NCI-H1417 (cell line): ENCODE measurements around the gene SCARF1.

Experiments used
- DNase-seq, 3 experiments: peaks; one replicate each; lab custom pipeline; 2025; lab: John Stamatoyannopoulos, UW

Gene SCARF1

DNA sequence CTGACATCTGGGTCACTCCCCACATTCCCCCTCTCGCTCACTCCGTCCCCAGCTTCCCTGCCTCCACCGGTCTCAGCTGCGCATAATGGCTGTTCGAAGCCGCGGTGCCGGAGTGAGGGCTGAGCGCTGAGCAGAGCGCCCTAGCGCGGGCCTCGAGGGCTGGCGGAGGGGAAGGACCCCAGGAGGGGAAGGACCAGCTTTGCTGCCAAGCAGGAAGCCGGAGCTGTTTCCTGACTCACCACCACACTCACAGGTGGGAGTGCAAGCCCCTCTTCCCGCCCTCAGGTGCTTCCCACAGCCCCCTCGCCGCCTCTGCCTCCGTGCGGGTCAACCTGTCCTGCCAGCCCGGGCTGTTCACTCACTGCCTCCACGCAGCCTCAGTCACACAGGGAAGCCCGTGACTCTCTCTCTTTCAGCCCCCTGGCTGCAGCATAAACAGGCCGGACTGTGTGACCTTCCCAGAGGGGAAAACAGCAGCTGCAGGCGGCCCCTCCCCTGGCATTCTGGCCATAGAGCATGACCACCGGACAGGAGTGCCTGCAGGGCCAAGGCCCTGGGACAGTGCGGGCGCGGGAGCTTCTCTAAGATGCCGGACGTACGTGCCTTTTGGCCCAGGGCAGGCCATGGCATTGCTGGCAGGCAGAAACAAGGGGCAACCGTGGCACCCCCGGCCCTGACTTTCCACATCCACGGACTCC is 40.6 kb downstream of the SCARF1 start:
- DNase-seq = no peak

DNA sequence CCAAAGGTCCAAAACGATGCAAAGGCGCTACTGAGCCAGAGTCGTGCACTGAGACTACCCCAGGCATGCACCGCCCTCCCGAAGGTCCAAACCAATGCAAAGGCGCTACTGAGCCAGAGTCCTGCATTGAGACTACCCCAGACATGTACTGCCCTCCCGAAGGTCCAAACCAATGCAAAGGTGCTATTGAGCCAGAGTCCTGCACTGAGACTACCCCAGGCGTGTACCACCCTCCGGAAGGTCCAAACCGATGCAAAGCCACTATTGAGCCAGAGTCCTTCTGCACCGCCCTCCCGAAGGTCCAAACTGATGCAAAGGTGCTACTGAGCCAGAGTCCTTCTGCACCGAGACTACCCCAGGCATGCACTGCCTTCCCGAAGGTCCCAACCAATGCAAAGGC is 44.0 kb downstream of the SCARF1 start:
- no peak for DNase-seq

DNA sequence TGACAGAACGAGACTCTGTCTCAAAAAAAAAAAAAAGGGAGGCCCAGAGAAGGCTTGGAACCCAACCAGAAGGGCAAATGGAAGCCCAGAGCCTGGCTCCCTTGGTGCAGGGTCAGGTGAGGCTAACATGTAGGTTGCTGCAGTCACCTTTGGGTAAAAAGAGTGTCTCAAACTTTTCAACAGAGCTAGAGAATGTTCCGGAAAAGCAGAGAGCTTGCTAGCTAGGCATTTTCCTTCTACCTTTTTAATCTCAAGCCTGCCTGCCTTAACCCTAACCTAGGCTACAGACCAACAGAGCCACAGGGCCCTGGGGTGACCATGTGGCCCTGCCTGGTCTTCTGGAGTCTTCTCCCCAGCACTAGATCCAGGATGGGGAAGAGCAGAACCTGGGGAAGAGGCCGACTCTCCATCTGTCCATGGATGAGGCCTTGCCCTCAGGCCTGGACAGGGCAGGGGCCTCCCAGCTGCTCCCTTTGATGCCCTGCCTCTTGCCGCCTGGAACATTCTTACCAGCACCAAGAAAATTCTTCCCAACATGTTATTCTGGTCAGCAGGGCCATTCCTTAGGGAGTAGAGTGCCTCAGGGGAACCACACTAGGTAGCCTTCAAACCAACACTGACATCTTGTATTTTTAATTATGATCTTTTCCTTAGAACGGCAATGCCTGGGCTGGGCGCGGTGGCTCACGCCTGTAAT is 47.0 kb downstream of the SCARF1 start:
- DNase-seq = no peak

DNA sequence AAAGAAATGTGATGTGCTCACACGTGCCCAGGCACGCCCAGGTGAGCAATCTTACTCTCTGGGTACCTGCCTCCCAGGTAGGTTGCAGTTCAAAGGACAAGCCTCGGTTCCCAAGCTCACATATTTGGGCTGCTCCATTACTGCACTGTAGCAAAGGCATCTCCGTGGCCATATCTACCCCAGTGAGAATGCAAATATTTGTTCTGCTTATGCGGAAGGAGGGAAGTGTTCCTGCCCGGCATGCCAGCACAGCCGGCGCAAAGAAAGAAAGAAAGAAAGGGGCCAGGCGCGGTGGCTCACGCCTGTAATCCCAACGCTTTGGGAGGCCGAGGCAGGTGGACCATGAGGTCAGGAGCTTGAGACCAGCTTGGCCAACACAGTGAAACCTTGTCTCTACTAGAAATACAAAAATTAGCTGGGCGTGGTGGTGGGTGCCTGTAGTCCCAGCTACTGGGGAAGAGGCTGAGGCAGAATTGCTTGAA is 47.6 kb downstream of the SCARF1 start:
- no peak for DNase-seq

DNA sequence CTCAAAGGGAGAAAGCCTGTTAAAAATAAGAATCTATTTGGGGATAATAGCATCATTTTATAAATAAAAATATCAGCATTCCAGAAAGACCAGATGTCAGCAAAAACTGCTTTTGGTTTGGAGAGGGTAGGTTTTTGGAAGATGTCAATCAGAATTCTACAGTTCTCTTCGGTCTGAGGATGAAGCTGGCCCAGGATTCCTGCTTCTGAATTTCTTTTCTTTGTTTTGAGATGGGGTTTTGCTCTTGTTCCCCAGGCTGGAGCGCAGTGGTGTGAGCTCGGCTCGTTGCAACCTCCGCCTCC is 52.0 kb downstream of the SCARF1 start:
- no peak for DNase-seq

DNA sequence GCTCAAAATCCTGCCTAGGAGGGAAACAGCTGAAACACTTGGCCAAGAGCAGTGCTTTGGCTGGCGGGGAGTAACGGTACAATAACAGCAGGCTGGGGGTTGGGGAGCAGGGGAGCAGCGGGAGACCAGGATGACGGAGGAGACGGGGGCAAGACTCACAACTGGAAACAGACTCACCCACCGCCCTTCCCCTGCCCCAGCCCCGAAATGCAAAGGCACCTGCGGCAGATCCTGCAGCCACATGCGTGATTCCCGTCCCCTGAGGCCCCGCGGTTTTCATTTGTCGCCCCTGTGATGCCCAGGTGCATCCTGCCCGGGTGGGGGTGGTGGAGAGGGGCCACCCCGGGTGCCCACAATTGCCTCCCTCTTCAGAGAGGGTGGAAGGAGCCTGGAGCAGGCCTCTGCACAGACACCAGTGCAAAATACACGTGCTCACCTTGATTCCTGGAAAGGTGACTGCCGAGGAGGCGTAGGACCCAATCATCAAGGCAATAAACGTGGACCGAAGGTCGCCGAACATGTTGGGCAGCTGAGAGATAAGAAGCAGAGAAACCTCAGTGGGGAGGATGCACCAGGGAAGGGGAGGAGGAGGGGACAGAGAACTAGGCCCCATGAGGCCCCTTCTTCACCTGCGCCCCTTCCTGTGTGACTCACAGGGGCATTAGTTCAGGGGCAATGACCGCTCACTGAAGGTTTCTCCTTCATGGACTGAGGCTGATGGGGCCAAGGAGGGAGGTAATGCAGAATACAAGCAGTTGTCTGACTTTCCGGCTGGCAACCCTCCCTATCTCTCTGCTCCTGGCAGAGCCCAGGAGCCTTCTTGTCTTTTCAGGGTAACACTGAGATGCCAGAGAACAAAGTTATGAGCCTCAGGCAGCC is 52.5 kb downstream of the SCARF1 start:
- DNase-seq = no peak

DNA sequence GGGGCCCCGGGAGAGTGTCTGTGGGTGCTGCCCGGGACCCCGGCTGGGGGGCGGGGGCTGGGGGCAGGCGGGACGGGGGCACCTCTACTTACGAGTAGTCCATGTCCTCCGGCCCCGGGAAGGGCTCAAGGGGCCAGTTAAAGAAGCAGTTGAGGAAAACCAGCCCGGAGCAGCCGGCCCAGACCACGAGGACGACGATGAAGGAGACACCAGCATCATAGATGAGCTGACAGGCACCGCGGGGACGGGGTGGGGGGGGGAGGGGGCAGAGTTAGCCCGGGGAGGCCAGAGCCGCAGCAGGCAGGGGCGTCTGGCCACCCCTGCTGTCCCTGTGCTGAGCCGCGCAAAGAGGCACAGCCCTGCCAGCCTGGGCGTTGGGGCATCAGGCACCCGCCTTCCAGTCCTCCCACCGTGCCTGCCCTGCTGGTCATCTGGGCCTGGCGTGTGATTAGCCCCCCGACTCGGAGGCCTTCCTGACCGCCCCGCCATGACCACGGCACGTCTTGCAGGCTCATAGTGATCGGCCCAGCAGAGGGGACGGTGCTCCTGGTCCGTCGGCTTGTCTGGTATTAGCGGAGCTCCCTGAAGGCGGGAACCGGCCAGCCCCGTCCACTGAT is 54.0 kb downstream of the SCARF1 start:
- DNase-seq = no peak

DNA sequence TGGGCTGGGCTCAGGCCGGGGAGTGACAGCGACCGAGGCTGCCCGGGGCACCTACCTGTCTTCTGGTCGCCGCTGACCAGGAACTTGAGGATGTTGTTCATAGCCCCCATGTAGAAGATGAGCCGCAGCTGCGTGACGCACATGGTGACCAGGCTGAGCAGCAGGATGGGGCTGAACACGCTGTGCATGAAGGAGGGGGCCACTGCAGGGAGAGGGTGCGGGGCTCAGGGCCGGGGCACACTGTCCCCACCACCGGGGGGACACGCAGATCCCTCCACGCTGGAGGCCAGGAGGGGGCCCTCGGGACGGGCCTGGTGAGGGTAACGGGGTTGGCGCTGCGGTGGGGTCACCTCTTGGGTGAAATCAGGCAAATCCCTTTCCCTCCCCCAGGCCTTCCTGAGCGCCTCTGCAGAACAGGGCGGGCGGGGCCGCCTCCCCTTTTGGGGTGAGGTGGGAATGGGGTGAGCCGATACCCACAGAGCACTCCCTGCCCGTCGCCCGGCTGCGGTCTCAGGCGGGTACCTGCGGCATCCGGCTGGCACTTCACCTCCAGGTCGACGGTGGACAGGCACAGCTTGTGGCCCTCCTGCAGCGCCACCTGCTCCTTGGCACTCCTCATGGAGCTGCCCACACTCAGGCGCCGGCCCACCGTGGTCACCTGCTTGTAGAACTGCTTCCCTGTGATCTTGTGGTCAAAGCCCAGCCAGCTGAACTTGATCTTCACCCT is 54.6 kb downstream of the SCARF1 start:
- DNase-seq = no peak

DNA sequence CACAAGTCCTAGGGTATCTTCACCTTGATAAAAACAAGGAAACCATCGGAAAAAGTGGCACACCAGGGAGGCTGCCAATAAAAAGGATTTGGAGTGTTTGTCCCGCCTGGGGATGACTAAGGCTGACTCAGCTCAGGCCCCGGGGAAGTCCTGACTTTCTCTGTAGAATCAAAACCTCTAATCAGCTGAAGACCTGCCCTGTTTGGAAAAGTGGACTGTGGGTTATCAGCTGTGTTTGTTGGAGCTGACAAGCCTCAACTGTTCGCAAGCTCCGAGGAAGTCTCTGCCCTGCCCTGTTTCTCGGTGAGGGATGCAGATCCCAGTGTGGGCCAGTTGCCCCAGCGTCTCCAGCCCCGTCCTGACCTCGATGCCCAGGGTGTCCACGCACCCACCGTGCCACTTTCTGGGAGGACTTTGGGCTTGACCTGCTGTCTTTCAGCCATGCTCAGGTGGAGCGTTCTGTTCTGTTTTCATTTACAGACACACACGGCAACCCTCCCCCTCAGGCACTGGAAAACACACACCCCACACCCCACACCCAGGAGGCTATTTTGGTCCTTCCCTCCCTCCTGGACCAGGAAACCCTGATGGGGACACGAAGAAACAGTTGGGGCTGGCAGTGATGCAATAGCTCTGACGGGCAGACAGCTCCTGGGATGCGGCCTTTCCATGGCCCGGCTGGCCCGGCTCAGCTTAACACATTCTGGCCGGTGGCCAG is 55.3 kb downstream of the SCARF1 start:
- no peak for DNase-seq

DNA sequence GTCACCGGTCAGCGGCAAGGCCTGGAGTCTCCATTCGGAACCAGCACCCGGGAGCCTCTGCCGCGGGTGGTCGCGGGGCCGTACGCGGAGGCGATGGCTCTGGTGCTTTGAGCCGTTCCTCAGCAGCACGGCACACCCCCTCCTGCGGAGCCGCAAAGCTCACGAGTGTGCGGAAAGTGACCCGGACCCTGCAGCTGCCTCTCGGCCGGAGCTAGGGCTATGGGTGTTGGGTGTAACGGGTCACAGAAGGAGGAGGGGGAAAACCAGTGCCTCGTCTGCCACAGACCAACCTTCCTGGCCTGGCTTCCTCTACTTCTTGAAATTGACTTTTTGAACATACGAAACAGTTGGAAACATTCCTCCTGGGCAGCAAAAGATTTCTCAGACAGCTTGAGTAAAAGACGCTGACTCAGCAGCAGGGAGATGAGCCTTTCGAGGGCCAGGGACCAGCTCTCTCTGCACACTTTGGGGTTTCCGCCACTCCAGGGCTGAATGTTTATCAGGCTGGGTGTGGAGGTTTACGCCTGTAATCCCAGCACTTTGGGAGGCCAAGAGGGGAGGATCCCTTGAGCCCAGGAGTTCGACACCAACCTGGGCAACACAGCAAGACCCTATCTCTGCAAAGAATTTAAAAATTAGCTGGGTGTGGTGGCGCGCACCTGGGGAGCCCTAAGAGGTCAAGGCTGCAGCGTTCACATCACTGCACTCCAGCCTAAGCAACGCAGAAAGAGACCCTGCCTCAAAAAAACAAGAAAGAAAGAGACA is 56.5 kb downstream of the SCARF1 start:
- no peak for DNase-seq

DNA sequence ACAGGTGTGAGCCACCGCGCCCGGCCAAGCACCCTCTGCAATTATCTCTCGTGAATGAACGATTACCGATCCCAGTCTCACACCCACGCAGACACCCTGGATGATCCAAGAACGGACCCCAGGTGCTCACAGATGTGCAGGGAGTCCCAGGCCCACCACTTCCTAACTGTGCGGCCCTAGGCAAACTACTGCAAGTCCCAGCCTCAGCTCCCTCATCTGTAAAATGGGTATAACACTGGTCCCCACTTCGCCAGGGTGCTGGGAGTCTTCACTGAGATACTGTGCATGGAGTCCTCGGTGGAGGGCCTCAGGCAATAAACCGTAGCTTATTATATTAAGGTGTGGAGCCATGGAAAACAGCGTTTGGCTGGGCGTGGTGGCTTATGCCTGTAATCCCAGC is 61.4 kb downstream of the SCARF1 start:
- no peak for DNase-seq
